Measurements from ENCODE around the gene HOXB8.

GRCh38 chr17:48579471-48579759 is 35.7 kb downstream of the HOXB8 start:
- TF ChIP-seq CTCF (IDR thresholded peaks at IDR 0.05) (no peak), POLR2A (IDR thresholded peaks at IDR 0.05) (no peak)

Measured in prostate gland (tissue), 2 donors.